ENCODE measurements around the gene PLCL1.

PLCL1 gene

GRCh38 chr2:197965756-197966155 is 161.4 kb downstream of the PLCL1 start:
- Histone ChIP-seq H3K4me2 (no peak overlapping the region), H3K79me2 (ENCODE audit: insufficient read depth, low read depth) (no peaks in the 10 kb centered on the region), H3K4me1 (ENCODE audit: low read depth, poor library complexity, severe bottlenecking) (no peaks in the 10 kb centered on the region), H3K9ac (no peak overlapping the region), H2AFZ (ENCODE audit: low read depth) (no peak overlapping the region), H3K27ac (no peak overlapping the region), H4K20me1 (ENCODE audit: insufficient read depth) (no peaks in the 10 kb centered on the region), H3K27me3 (ENCODE audit: insufficient read depth, low read depth) (no peaks in the 10 kb centered on the region), H3K4me3 (IDR thresholded peaks at IDR 0.05; ENCODE audit: insufficient read depth, low read depth, low read length) (no peak overlapping the region), H3K36me3 (ENCODE audit: insufficient read depth) (no peaks in the 10 kb centered on the region)
- TF ChIP-seq CTCF (conservative IDR thresholded peaks at IDR 0.05; ENCODE audit: low read depth, low read length) = no peak

- no peaks in the 10 kb centered on the region for H3K27me3 ChIP-seq (ENCODE audit: insufficient read depth, low read depth)
- H4K20me1 ChIP-seq (ENCODE audit: insufficient read depth) = no peaks in the 10 kb centered on the region
- H3K79me2 ChIP-seq (ENCODE audit: insufficient read depth, low read depth) = no peaks in the 10 kb centered on the region
- H3K27ac ChIP-seq = no peak overlapping the region
- no peak overlapping the region for H3K9ac ChIP-seq
- no peak overlapping the region for H3K4me3 ChIP-seq (IDR thresholded peaks at IDR 0.05; ENCODE audit: insufficient read depth, low read depth, low read length)
- TF ChIP-seq CTCF (conservative IDR thresholded peaks at IDR 0.05; ENCODE audit: low read depth, low read length) = no peak
- H3K4me1 ChIP-seq (ENCODE audit: low read depth, poor library complexity, severe bottlenecking) = no peaks in the 10 kb centered on the region
- no peak overlapping the region for H2AFZ ChIP-seq (ENCODE audit: low read depth)
- no peaks in the 10 kb centered on the region for H3K36me3 ChIP-seq (ENCODE audit: insufficient read depth)
- no peak overlapping the region for H3K4me2 ChIP-seq
Measured at GRCh38 chr2:197969391-197969893, 165.0 kb downstream of the PLCL1 start.

DNA sequence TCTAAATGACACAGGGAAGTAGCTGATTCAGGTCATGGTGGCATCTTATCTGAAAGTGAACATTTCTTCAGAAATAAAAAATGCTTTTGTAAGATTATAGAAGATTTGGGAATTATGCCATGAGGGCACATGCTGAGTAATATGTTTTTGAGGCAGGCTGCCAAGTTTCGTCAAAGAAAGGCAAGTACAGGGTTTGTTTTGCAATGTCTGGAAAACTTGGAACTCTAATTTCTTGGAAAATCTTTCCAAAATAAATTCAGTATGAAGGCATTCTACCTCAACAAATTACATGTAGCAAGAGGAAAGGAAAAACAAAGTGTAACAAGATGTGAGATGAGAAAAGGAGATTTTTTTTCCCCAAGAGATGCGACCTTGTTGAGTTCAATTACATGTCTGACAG is 167.7 kb downstream of the PLCL1 start:
- Histone ChIP-seq H3K27ac (no peak overlapping the region), H3K9ac (no peak overlapping the region), H3K4me1 (ENCODE audit: low read depth, poor library complexity, severe bottlenecking) (no peaks in the 10 kb centered on the region), H3K4me2 (no peak overlapping the region), H3K79me2 (ENCODE audit: insufficient read depth, low read depth) (no peaks in the 10 kb centered on the region), H3K4me3 (IDR thresholded peaks at IDR 0.05; ENCODE audit: insufficient read depth, low read depth, low read length) (no peak overlapping the region), H3K36me3 (ENCODE audit: insufficient read depth) (no peaks in the 10 kb centered on the region), H2AFZ (ENCODE audit: low read depth) (no peak overlapping the region), H3K27me3 (ENCODE audit: insufficient read depth, low read depth) (no peaks in the 10 kb centered on the region), H4K20me1 (ENCODE audit: insufficient read depth) (no peaks in the 10 kb centered on the region)
- no peak for TF ChIP-seq CTCF (conservative IDR thresholded peaks at IDR 0.05; ENCODE audit: low read depth, low read length)

DNA sequence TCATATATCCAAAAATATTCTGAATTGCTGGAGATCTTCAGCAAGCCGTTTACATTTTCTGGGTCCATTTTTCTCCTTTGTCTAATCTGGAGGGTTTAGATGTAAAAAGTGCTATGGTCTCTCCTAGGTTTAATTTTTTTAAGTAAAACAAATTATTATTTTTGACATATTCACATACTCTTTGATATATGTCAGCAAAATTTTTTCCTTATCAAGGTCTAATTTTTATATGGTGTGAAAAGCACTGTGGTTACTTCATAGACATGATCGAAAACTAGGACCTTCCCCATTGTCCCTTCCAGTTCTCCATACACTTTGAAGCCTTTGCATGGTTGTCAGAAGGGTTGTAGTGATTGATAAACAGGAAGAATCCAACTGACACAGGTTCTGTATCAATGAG is 168.2 kb downstream of the PLCL1 start:
- H3K79me2 ChIP-seq (ENCODE audit: insufficient read depth, low read depth) = no peaks in the 10 kb centered on the region
- no peak overlapping the region for H3K4me3 ChIP-seq (IDR thresholded peaks at IDR 0.05; ENCODE audit: insufficient read depth, low read depth, low read length)
- H3K27me3 ChIP-seq (ENCODE audit: insufficient read depth, low read depth) = no peaks in the 10 kb centered on the region
- TF ChIP-seq CTCF (conservative IDR thresholded peaks at IDR 0.05; ENCODE audit: low read depth, low read length) = no peak
- H3K36me3 ChIP-seq (ENCODE audit: insufficient read depth) = no peaks in the 10 kb centered on the region
- H3K4me1 ChIP-seq (ENCODE audit: low read depth, poor library complexity, severe bottlenecking) = no peaks in the 10 kb centered on the region
- H2AFZ ChIP-seq (ENCODE audit: low read depth) = no peak overlapping the region
- no peak overlapping the region for H3K27ac ChIP-seq
- H3K9ac ChIP-seq = no peak overlapping the region
- no peaks in the 10 kb centered on the region for H4K20me1 ChIP-seq (ENCODE audit: insufficient read depth)
- H3K4me2 ChIP-seq = no peak overlapping the region

Data from KMS-11 (cell line).